ENCODE data around the gene ELP2. TPM values are rescaled to one million over a fixed set of nuclear protein-coding genes. Genes with fewer than 3 reads are reported as not detected.

ELP2 gene
- polyA plus RNA-seq, 1 donor from 2014 or later = 83.6 TPM

GRCh38 chr18:36160959-36161371, 31.3 kb downstream of the ELP2 start:
- TF ChIP-seq REST (IDR thresholded peaks at IDR 0.05; ENCODE audit: borderline replicate concordance) (no peak), RAD21 (conservative IDR thresholded peaks at IDR 0.05) (no peak), EZH2 (IDR thresholded peaks at IDR 0.05; ENCODE audit: borderline replicate concordance, insufficient read depth, low read length, poor library complexity, severe bottlenecking) (no peak), EP300 (conservative IDR thresholded peaks at IDR 0.05; ENCODE audit: poor library complexity, severe bottlenecking) (no peak), MXI1 (conservative IDR thresholded peaks at IDR 0.05; ENCODE audit: poor library complexity, severe bottlenecking) (no peak), TAF1 (IDR thresholded peaks at IDR 0.05; ENCODE audit: low read depth) (no peak), POLR2AphosphoS5 (IDR thresholded peaks at IDR 0.05) (no peak), SMC3 (conservative IDR thresholded peaks at IDR 0.05; ENCODE audit: poor library complexity) (no peak), CTCF (IDR thresholded peaks at IDR 0.05; ENCODE audit: poor library complexity, severe bottlenecking) (no peak)
- H3K36me3 ChIP-seq (ENCODE audit: insufficient read depth, low read length) = no peaks in the 10 kb centered on the region
- no peak overlapping the region for H3K9ac ChIP-seq (ENCODE audit: low read length)
- no peak overlapping the region for H3K4me3 ChIP-seq (ENCODE audit: low read length)
- no peak overlapping the region for H3K4me2 ChIP-seq (ENCODE audit: low read length)
- H4K20me1 ChIP-seq (ENCODE audit: insufficient read depth) = no peaks in the 10 kb centered on the region
- no peaks in the 10 kb centered on the region for H3K27me3 ChIP-seq (ENCODE audit: insufficient read depth, low read depth, low read length)
- H3F3A ChIP-seq (ENCODE audit: insufficient read depth, low read length, poor library complexity, severe bottlenecking) = no peaks in the 10 kb centered on the region
- no peak overlapping the region for H2AFZ ChIP-seq (ENCODE audit: low read depth, low read length)
- H3K9me2 ChIP-seq (ENCODE audit: insufficient read depth, low read length) = no peaks in the 10 kb centered on the region
- H3K27ac ChIP-seq (ENCODE audit: low read length) = no peak overlapping the region
- H3K9me3 ChIP-seq (ENCODE audit: low read length) = no peaks in the 10 kb centered on the region
- no peaks in the 10 kb centered on the region for H3K79me2 ChIP-seq (replicated peaks; ENCODE audit: insufficient read depth, low read length)

- Histone ChIP-seq H3K36me3 (ENCODE audit: insufficient read depth, low read length) (peaks cover 3% of the 10 kb centered on the region), H3K4me2 (ENCODE audit: low read length) (no peak overlapping the region), H3K27me3 (ENCODE audit: insufficient read depth, low read depth, low read length) (no peaks in the 10 kb centered on the region), H3K27ac (ENCODE audit: low read length) (no peak overlapping the region), H3K9ac (ENCODE audit: low read length) (no peak overlapping the region), H3K4me3 (ENCODE audit: low read length) (no peak overlapping the region), H3K9me2 (ENCODE audit: insufficient read depth, low read length) (no peaks in the 10 kb centered on the region), H3K9me3 (ENCODE audit: low read length) (no peaks in the 10 kb centered on the region), H4K20me1 (ENCODE audit: insufficient read depth) (no peaks in the 10 kb centered on the region), H3F3A (ENCODE audit: insufficient read depth, low read length, poor library complexity, severe bottlenecking) (no peaks in the 10 kb centered on the region), H2AFZ (ENCODE audit: low read depth, low read length) (no peak overlapping the region), H3K79me2 (replicated peaks; ENCODE audit: insufficient read depth, low read length) (no peaks in the 10 kb centered on the region)
- TF ChIP-seq MXI1 (conservative IDR thresholded peaks at IDR 0.05; ENCODE audit: poor library complexity, severe bottlenecking) (no peak), TAF1 (IDR thresholded peaks at IDR 0.05; ENCODE audit: low read depth) (no peak)
Measured at GRCh38 chr18:36162981-36163380, 33.3 kb downstream of the ELP2 start.

Data from neural cell (in vitro differentiated cells).